Stomach (tissue), 4 donors: Measurements from ENCODE around the gene FAM151B.

Experiments
- CTCF ChIP-seq, 7 experiments: fragments of 450-650 bp in 4 of 7; fragments of 200-600 bp in 3 of 7; sonication (generic) in 3 of 7; IDR thresholded peaks; one replicate each; pipeline ENCODE4 v1.5.1; 2016 to 2019; ENCODE audit warnings: antibody characterized with exemption in 7 of 7, control low read depth in 2 of 7, mild to moderate bottlenecking in 1 of 7
- EP300 ChIP-seq: sonication (generic); formaldehyde crosslinking; IDR thresholded peaks from one replicate; pipeline ENCODE4 v1.6.1; 2017; ENCODE audit warnings: antibody characterized with exemption
- POLR2A ChIP-seq, 4 donors: fragments of 450-650 bp; IDR thresholded peaks; one replicate each; pipeline ENCODE4 v1.6.1; 2016; ENCODE audit warnings: antibody characterized with exemption in 4 of 4, control low read depth in 2 of 4, mild to moderate bottlenecking in 1 of 4, moderate library complexity in 1 of 4
- POLR2AphosphoS5 ChIP-seq, 3 donors: sonication (generic); formaldehyde crosslinking; IDR thresholded peaks; one replicate each; pipeline ENCODE4 v1.6.1; 2016; ENCODE audit warnings: antibody characterized with exemption in 3 of 3

GRCh38 chr5:80479713-80480112 lies 8.2 kb upstream of the FAM151B start:
- TF ChIP-seq CTCF (IDR thresholded peaks at IDR 0.05) (no peak), POLR2A (IDR thresholded peaks at IDR 0.05) (no peak), POLR2AphosphoS5 (IDR thresholded peaks at IDR 0.05) (no peak), EP300 (no peak)
